ENCODE data around the gene MREG.

Gene MREG, protein sequence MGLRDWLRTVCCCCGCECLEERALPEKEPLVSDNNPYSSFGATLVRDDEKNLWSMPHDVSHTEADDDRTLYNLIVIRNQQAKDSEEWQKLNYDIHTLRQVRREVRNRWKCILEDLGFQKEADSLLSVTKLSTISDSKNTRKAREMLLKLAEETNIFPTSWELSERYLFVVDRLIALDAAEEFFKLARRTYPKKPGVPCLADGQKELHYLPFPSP

DNA sequence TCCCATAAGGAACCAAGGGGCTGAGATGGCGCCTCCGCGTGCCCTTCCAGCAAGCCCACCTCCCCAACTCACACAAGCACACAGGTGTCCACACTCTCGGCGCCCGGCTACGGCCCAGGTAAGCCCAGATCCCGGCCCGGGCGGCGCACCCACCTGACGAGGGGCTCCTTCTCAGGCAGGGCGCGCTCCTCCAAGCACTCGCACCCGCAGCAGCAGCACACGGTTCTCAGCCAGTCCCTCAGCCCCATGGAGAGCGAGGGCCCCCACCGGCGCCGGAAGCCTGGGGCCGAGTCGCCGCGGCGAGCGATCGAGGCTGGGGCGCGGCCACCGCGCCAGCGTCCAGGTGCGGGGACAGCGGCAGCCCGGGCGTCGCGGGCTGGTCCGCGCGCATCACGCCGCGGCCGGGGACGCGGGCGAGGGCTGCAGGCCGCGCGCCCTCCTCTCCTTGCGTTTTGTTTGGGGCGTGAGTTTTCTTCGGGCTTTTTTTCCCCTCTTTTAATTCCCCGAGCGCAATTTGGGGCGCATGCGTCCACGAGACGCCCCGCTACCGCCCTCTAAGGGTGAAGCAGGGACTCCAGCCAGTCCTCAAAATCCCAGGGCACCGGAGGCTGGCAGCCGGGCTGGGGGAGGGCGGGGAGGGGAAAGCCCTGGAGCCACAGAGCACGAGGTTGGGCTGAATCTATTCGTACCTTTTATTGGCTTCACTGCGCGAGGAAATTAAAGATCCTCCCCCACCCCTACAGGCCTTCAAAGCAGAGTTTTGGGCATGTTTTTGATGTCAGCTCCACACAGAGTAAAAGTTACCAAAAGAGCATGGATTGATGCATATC, at the start of gene MREG:
Gene MREG (minus strand): TSS at position 472 of the 830 bp plus-strand sequence. CDS start 224 bp downstream, at position 248.
- peak; percentile 89 to 90 for DNase-seq

DNA sequence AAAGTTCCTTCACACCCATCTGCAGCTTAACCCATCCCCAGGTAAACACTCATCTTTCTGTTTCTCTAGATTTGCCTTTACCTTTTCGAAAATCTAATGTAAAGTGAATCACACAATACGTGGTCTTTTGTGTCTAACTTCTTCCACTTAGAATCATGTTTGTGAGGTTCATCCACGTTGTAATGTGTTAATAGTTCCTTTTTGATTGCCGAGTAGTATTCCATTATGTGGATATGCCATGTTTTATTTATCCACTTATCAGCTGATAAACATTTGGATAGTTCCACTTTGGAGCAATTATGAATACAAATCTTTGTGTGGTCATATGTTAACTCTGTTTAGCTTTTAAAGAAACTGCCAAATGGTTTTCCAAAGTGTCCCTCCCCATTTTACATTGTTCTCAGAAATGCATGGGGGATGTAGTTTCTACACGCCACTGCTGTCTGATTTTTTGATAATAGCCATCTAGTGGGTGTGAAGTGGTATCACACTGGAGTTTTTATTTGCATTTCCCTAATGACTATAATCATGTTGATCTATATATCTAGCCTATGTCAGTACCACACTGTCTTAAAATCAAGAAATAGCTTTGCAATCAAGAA, 46.0 kb upstream of the MREG start:
- no peak for DNase-seq

DNA sequence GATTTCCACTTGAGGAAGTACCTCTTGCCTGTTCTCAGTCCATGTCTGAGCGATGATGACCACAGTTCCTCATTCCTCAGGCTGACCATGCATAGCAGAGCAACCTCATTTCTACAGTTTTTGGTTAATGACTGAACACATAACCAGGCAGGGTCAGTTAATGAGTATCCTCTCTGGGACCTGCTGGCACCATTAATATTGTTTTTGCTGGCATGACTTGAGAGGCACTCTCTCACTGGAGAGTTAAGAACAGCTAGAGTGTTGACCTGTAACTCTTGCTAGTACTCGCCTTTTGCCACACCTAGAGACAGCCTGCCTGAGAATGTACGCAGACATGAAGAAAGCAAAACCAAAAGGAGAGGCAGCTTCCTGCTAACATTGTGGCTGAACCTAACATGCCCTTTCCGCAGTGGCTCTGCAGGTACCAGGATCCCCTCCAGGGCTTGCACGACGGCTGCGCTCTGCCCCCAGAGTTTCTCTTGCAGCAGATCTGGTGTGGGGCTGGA, 44.4 kb upstream of the MREG start:
- peak; percentile 41 to 50 for DNase-seq

DNA sequence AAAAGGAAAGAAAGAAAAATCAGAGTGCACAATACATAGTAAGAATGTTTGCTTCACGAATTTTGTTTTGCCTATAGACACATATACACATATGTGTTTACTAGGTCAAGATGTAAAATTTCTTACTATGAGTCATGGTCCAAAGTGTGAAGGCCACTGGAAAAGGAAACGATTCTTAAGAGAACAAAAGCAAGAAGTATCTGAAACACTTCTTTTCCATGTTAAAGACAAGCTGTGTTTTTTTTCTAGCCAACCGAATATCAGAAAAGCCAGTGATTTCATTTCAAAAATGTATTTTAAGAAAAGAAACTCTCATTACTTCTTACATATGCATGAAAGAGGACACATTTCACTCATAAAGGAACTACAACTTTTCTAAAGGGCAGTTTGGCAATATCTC, 43.4 kb upstream of the MREG start:
- DNase-seq = no peak

DNA sequence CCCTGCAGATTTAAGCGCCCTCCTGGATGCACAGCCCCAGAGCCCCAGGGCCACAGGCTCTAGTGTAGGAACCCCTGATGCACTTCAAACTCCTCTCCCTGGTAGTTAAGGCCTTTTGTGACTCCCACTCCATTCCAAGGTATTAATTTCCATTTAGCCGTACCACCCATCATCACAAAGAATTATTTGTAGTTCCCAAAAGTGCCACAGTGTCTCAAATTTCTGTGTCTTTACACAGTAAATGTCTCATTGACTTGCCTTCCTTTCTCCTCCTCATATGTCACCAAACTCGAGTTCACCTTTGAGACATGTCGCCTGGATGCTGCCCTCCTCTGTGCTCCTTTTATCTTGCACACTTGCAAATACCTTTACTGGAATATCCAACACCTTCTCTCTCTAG, 42.3 kb upstream of the MREG start:
- DNase-seq = no peak

DNA sequence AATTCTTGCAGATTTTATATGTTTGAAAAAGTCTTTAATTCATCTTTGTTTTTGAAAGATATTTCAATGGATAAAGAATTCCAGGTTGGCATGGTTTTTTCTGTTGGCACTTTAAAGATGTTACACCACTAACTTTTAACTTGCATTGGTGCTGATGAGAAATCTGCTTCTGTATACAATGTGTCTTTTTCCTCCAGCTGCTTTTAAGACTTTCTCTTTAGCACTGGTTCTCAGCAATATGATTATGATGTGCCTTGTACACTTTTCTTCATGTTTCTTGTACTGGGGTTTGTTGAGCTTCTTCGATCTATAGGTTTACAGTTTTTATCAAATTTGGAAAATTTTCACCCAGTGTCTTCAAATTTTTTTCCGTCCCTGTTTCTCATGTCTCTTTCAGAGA, 39.1 kb upstream of the MREG start:
- DNase-seq = no peak

DNA sequence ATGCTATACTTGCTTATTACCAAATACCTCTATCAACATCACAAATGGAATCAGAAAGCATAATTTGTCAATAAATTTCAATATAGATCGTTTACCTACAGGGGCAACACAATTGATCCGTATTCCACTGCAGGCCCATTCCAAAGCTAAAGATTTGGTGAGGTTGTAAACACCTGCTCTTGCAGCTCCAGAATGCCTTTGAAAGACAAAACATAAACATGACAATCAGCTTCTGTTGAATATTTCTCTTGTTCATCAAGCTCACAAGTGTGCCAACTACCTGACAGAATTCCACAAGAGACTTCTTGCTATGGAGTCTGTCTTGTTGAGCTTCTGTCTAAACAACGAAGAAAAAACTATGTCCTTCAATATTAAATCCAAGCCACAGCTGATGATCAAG, 38.0 kb upstream of the MREG start:
- DNase-seq = no peak

DNA sequence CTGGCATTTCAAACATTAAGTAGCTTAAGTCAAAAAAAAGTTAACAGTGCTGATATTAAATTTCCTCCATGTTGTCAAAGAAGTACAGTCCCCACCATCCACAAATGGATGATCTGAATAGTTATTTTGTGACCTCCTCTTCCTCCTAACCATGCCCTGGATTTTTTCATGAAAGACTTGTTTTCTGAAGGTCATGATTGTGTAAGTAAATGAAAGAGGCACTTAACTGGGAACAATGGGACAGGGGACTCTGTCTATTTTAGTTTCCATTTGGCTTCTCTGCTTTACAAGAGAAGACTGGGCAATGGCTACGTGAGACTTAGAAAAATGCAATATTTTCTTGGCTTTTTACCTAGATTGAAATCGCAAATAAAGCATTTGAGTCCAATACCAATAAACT, 36.1 kb upstream of the MREG start:
- DNase-seq = no peak

DNA sequence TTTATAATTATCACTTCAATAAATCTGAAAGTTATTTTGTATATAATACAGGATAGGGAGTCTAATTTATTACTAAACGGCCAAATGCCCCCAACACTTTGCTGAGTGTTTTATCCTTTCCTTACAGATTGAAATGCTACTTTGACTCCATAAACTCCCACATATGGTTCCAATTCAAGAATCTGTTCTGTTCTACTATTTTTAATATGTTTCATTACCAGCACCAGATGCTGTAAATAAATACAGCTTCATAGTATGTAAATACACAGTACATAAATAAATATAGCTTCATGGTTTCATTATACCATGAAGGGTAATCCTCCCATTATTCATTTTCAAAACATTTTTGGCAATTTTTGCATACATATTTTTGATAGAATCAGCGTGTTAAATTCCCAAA, 34.0 kb upstream of the MREG start:
- DNase-seq = no peak

DNA sequence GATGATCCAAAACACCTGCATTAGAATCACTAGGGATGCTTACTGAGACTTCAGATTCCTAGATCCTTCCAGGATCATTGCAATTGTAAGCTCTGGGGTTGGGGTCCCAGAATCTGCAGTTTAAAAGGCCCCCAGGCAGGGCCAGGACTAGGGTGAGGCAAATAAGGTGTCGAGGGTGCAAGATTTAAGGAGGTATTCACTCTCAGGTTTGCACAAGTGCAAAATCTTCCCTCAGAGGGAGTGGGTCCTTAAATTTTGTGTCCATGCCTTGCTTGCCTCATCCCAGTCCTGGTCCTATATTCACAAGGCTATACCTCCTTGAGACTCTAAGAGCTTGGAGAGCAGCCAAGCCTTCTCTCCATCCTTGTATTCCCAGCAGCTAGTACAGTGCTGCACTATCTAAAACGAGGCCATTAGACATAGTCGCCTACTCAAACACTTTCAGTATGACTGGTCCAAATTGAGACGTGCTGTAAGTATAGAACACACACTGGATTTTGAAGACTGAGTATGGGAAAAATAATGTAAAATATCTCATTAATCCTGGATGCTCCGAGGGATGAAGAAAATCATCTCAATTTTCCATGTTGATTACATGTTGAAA, 31.6 kb upstream of the MREG start:
- DNase-seq = no peak

DNA sequence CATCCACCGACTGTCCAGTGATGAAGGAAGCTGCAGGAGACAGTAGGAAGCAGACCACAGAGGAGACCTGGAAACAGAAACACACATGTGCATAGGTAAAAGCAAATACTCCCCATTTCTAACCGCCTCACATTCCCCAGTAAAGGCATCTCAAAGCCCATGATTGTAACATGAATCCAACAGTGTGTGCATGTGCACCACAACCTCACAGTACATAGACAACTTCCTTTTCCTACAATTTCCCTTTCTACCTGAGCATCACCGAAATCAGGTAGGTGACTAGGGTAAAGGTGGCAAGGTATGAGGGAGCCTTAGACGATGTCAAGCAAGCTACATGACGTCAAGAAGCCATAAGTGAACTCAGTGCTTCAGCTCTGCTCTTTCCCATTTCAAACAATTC, 30.6 kb upstream of the MREG start:
- no peak for DNase-seq

DNA sequence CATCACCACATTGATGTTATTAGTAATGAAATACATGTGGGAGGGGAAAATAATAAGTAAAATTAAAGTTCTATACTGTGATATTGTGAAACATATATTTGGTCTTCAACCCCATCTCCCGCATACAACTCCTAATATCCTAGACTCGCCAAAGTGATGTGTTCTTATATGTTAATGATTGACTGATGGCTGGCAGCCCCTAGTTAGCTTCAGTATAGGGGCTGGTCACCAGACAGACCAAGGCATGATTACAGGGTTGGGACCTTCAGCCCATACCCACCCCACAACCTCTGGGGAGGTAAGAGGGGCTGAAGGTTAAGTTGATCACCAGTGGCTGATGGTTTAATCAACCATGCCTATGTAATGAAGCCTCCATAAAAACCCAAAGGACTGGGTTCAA, 28.1 kb upstream of the MREG start:
- no peak for DNase-seq

DNA sequence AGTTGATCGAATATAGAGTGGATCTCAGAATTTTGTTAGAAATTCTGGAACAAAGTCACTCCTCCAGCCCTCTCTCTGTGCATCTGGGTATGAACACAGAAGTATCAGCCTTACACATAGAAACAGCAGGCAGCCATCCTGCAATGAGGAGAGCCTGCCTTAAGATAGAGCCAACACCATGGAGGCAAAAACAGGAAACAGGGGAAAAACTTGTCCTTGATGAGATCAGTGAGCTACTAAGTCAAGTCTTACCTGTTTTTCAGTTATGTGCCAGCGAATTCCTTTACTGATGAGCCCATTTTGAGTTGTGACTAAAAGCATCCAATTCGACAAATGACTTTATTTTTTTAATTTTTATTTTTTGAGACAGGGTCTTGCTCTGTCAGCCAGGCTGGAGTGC, 26.6 kb upstream of the MREG start:
- no peak for DNase-seq

DNA sequence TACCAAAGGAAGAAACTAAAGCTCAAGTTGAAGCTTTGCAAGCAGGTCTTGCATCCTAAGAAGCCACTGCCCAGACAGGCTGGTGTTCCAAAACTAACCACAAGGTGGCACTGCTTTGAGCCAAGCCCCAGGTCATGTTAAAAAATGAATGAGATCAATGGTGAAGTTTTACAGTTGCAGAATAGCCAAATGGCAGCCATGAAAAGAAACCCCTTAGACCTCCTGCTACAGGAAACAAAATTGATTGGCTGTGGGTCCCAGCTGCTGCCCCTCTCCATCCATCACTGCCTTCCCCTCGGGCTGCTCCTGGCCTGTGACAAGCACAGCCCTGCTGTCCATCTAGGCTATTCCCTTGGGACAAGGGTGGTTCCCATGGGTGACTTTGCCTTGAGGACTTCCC, 20.7 kb upstream of the MREG start:
- DNase-seq = peak; percentile 90 to 91

DNA sequence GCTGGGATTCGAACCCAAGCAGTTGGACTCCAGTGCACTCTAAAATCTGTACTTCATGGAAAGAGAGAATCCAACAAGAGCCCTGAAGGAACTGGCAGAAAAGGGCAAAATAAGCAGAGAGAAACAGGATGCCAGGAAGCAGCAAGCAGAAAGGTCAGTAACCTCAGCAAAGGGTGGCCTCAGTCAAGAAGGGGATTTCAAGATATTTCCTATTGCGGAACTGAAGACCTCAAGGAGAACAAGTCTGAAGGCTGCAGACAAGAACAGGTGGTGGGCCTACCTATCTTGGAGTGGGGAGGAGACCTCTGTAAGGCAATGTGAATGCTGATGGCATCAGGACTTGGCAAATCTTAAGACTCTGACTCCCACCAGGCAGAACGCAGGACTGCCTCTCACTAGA, 20.1 kb upstream of the MREG start:
- DNase-seq = no peak

DNA sequence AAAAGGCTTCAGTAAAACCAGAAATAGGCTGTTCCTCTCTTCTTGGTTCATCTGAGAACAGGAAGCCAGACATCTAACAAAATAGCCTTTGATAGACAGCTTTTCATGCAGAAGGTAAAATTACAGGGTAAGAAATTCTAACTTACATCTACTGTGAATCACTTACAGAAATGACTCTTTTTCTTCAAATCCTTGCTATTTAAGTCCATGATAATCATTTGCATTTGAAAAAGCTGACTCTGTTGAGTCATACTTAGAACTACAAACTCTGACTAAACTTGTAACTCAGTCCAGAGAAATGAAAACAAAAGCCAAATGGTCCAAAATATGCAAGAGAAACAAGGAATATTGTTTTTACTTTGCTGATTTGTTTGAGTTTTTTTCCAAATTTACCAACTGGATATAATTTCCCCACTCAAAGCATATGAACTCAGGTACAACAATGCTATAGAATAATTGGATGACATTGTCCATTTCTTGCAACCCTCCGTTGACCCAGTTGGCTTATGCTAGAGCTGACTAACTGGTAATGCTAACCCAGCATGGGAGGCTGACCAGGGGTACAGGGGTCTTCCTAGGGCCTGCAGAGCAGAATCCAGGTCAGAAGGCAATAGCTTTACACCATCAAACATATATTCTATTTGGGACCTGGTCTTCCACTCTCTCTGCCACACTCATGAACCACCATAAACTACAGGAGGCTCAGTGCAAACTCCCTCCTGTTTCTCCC, 18.8 kb upstream of the MREG start:
- no peak for DNase-seq

DNA sequence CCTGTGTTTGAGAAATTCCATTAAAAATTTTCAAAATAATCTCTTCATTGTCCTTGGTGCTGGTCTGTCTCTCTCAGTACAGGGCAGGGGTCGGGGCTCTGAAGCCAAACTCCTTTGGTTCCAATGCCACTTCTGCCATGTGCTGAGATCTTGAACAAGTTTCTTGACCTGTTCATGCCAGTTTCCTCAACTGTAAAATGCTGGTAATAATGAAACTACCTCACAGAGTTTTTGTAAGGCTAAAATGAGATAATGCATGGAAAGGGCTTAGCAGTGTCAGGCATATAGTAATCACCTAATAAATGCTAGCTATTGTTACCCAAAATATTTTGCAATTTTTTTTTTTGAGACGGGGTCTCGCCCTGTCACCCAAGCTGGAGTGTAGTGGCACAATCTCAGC, 16.9 kb upstream of the MREG start:
- DNase-seq = no peak

DNA sequence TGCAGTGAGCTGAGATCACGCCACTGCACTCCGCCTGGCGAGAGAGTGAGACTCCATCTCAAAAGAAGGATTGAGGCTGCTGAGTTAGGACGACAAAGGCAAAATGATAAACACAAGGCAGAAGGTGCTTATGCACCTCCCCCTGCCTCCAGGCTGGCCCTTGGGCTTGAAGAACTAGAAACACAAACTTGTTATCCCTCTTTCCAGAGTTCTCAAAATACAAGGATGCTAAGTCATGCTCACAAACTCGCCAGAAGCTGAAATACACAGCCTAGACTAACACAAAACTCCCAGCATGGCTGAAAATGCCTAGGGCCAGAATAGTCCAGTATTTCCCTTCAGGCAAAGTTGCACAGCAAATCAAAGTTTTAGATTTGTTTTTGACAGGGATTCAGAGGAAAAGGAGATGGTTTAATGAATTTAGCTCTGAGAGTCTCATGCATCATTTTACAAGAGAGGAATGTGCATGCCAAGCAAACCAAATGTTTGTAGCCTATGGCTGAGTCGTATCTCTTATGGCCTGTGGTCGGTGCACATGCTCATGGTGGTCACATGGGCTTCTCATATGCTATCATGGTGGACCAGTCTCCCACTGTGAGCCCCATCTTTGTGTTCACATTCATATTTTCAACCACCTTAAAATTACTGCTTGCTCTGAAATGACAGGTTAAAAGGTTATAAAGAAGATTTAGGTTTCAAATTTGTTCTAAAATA, 16.2 kb upstream of the MREG start:
- DNase-seq = no peak

DNA sequence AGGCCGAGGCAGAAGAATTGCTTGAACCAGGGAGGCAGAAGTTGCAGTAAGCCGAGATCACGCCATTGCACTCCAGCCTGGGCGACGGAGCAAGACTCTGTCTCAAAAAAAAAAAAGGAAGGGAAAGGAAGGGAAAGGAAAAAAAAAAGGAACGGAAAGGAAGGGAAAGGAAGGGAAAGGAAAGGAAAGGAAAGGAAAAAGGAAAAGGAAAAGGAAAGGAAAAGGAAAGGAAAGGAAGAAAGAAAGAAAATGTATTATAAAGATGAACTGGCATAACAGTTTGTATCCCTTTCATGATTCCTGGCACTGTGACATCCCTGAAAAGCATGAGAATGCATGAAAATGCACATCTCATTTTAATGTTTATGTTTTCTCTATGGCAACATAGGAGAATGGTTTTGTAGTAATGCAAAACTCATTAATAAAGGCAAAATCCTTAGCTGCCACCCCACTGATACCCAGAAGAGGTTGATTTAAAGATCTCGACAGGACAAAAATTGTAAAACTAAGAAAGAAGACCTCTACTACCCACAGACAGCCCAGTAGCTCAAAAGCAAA, 11.5 kb upstream of the MREG start:
- DNase-seq = no peak

DNA sequence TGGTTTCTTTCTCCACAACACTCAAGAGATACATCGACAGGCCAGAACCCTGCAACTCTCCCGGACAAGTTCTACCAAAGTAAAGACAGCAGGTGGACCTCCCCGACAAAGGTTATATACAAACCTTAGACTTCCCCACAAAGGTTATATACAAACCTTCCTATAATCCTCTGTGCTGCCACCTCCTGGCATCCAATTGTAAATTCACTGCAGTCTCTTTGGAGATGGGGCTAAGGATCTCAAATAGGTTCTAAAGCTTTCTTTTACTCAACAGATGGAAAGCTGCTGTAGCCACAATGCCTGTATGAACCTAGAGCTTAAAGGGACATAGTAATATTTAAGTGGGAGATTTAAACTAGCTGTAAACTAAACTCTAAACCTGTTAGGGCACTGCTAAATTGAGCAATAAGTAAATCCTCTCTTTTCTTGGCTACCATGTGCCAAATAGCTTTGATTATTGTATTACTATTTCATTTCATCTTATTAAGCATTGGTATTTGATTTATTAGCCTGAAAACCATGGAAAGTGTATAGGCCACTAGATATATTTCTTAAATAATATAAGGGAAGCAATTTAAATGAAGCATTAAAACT, 9.8 kb upstream of the MREG start:
- DNase-seq = peak; percentile 45 to 65

DNA sequence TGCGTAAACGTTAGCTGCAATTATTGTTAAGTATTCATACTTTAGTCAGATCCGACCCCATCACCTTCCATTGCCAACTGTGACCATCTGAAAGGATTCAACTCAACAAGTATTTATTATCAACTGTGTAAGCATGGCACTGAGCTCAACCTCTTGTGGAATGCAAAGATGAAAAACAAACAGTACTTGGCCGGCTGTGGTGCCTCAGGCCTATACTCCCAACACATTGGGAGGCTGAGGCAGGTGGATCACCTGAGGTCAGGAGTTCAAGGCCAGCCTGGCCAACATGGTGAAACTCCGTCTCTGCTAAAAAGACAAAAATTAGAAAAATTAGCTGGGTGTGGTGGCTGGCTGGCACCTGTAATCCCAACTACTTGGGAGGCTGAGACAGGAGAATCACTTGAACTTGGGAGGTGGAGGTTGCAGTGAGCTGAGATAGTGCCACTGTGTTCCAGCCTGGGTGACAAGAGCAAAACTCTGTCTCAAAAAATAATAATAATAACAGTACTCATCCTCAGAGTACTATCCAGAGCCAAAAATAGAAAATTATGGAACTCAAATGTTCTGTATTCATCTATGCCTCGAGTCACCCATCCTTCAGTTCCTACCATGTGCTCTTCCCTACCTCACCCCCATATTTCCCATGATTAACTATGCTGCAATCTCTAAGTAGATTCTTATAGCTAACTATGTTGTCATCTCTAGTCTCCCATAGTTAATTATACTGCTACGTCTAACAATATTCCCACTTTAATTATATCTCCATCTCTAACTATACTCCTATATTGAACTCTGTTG, 8.6 kb upstream of the MREG start:
- no peak for DNase-seq
